HEK293T (cell line): ENCODE measurements around the gene TXNRD1.

Source experiments
- CTCF ChIA-PET: fragments of 350-600 bp; formaldehyde crosslinking; extraction: SDS; loops from one replicate; lab custom pipeline; 2021; ENCODE audit warnings: antibody characterized with exemption, inconsistent platforms; lab: Yijun Ruan, JAX
- POLR2A ChIA-PET: fragments of 350-600 bp; formaldehyde crosslinking; extraction: SDS; loops from one replicate; lab custom pipeline; 2020; ENCODE audit warnings: antibody characterized with exemption, inconsistent platforms; lab: Yijun Ruan, JAX
- DNase-seq: peaks from one replicate; pipeline ENCODE4 v3.0.0; 2012; ENCODE audit warnings: mixed read lengths; ENCODE audit errors: extremely low spot score
- ARNT ChIP-seq: fragments of 450-650 bp; IDR thresholded peaks from 2 replicates; pipeline ENCODE4 v1.6.1; 2017; ENCODE audit warnings: mild to moderate bottlenecking
- BHLHE40 ChIP-seq: fragments of 450-650 bp; IDR thresholded peaks from 2 replicates; pipeline ENCODE4 v1.6.1; 2016; ENCODE audit warnings: mild to moderate bottlenecking, moderate library complexity, borderline replicate concordance
- CTBP1 ChIP-seq: fragments of 450-650 bp; IDR thresholded peaks from 2 replicates; pipeline ENCODE4 v1.6.1; 2016; ENCODE audit warnings: borderline replicate concordance
- ELF4 ChIP-seq: fragments of 450-650 bp; IDR thresholded peaks from 2 replicates; pipeline ENCODE4 v1.6.1; 2017; ENCODE audit warnings: antibody characterized with exemption
- FOXA1 ChIP-seq: fragments of 450-650 bp; IDR thresholded peaks from 2 replicates; pipeline ENCODE4 v1.6.1; 2016; ENCODE audit warnings: mild to moderate bottlenecking
- FOXK2 ChIP-seq: fragments of 450-650 bp; IDR thresholded peaks from 2 replicates; pipeline ENCODE4 v1.6.1; 2016; ENCODE audit warnings: mild to moderate bottlenecking
- FOXM1 ChIP-seq: fragments of 450-650 bp; IDR thresholded peaks from 2 replicates; pipeline ENCODE4 v1.6.1; 2017; ENCODE audit warnings: mild to moderate bottlenecking, borderline replicate concordance
- HDGF ChIP-seq: fragments of 450-650 bp; IDR thresholded peaks from 2 replicates; pipeline ENCODE4 v1.6.1; 2017; ENCODE audit warnings: antibody characterized with exemption, borderline replicate concordance
- L3MBTL2 ChIP-seq: fragments of 450-650 bp; conservative IDR thresholded peaks from 2 replicates; pipeline ENCODE4 v1.6.1; 2016; ENCODE audit warnings: mild to moderate bottlenecking
- LEF1 ChIP-seq: fragments of 450-650 bp; IDR thresholded peaks from 2 replicates; pipeline ENCODE4 v1.6.1; 2017; ENCODE audit warnings: mild to moderate bottlenecking, borderline replicate concordance
- NFRKB ChIP-seq: fragments of 450-650 bp; IDR thresholded peaks from 2 replicates; pipeline ENCODE4 v1.6.1; 2016; ENCODE audit warnings: mild to moderate bottlenecking, moderate library complexity
- SP1 ChIP-seq: fragments of 450-650 bp; IDR thresholded peaks from 2 replicates; pipeline ENCODE4 v1.6.1; 2017
- SUZ12 ChIP-seq: fragments of 450-650 bp; IDR thresholded peaks from 2 replicates; pipeline ENCODE4 v1.6.1; 2016; ENCODE audit warnings: mild to moderate bottlenecking
- TARDBP ChIP-seq: fragments of 450-650 bp; IDR thresholded peaks from 2 replicates; pipeline ENCODE4 v1.6.1; 2016
- ZNF384 ChIP-seq: fragments of 450-650 bp; IDR thresholded peaks from 2 replicates; pipeline ENCODE4 v1.6.1; 2016
- TF ChIP-seq, protein P1 (sequence below): fragments of 450-650 bp; IDR thresholded peaks from 2 replicates; pipeline ENCODE4 v1.6.1; 2016

The TXNRD1 gene

DNA sequence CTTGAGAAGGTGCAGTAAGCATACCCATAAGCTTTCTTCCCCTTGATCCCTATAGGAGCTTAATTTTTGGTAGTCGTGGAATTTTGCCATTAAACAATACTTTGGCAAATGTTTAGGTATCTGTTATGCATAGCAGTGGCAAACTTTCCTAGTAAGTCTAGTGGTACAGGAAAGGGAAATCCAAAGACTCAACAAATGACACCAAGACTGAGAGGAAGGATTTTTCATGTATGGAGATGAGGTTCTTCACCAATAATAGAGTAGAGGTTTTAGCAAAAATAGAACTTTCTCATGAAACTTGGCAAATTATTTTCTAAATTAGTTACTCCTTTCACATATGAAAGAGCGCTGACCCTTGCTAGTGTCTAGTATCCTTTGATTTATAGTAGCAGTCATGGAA, 90.8 kb downstream of the TXNRD1 start:
- ChIA-PET POLR2A (no interaction called here), CTCF (interaction anchor here (1.4 kb wide), 1 partner anchor 10 kb away, joined by 3 read pairs; no protein-coding TSS in a partner anchor)
- no peak for DNase-seq
- TF ChIP-seq SP1, result no peak
- no peak for TF ChIP-seq HDGF
- no peak for TF ChIP-seq ZNF384
- TF ChIP-seq FOXA1, result no peak

DNA sequence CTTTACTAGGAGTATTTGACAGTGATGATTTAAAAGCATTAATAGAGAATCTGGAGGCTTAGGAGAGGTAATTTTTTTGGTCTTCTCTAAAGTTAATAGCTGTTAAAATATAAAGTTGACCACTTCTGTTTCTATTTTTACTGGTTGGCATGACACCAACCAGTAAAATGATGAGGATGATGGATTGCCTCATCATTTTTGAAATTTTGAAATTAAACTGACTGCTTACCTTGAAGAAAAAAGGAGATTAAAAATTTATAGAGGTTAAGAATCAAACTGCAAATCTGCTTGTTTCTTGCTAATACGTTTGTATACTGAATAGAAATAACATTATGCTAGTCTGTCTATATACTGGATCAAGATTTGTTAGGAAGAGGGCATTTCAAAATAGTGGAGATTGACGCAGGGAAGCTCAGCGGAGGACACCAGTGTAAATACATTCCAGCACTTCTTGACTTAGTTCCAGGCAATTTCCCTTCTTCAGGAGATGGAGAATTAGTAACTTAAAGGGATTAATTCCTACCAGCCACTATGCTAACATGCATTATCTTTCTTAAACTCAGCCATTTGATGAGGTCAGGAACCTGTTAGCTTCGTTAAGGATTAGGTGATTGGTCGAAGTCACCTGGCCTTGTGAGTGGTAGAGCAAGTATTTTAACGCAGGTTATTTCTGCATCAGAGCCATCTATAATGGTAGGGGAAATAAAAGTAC, 91.5 kb downstream of the TXNRD1 start:
- CTCF ChIA-PET, result interaction anchor here (0.6 to 1.4 kb wide), 2 partner anchors 11 to 758 kb away, joined by 3 read pairs; no protein-coding TSS in a partner anchor
- TF ChIP-seq TARDBP, result no peak
- no peak for TF ChIP-seq FOXK2
- TF ChIP-seq ELF4, result no peak
- no peak for TF ChIP-seq BHLHE40
- TF ChIP-seq NFRKB, result no peak
- no peak for TF ChIP-seq ARNT
- no peak for TF ChIP-seq CTBP1
- no peak for TF ChIP-seq L3MBTL2
- no peak for TF ChIP-seq FOXA1
- TF ChIP-seq HDGF, result no peak
- no peak for TF ChIP-seq LEF1
- no peak for TF ChIP-seq FOXM1
- TF ChIP-seq, protein P1, sequence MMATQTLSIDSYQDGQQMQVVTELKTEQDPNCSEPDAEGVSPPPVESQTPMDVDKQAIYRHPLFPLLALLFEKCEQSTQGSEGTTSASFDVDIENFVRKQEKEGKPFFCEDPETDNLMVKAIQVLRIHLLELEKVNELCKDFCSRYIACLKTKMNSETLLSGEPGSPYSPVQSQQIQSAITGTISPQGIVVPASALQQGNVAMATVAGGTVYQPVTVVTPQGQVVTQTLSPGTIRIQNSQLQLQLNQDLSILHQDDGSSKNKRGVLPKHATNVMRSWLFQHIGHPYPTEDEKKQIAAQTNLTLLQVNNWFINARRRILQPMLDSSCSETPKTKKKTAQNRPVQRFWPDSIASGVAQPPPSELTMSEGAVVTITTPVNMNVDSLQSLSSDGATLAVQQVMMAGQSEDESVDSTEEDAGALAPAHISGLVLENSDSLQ, result no peak
- TF ChIP-seq SP1, result no peak
- TF ChIP-seq ZNF384, result no peak
- TF ChIP-seq SUZ12, result no peak
- POLR2A ChIA-PET, result interaction anchor here (0.7 kb wide), 1 partner anchor 32 kb away, joined by 3 read pairs; no protein-coding TSS in a partner anchor
- no peak for DNase-seq

DNA sequence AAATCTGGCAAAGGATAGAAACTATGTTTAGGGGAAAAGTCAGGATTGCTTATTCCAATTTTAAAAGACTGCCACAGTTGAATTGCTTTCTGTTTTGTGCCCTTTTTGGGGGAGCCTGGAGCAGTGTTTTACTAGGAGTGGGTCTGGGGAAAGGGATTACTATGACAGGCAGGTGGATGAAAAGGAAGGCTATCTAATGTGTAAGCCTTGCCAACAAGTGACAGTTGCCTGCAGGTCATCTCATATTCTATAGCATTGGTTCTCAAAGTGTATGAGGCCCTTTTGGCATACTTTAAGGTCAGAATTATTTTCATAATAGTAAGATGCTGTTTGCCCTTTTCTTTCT, 92.0 kb downstream of the TXNRD1 start:
- no peak for TF ChIP-seq SUZ12
- TF ChIP-seq ZNF384, result no peak
- no peak for TF ChIP-seq SP1
- TF ChIP-seq ARNT, result no peak
- no peak for TF ChIP-seq LEF1
- TF ChIP-seq ELF4, result no peak
- no peak for TF ChIP-seq BHLHE40
- CTCF ChIA-PET, result interaction anchor here (1.4 kb wide), 1 partner anchor 12 kb away, joined by 3 read pairs; no protein-coding TSS in a partner anchor
- no peak for DNase-seq
- POLR2A ChIA-PET, result interaction anchor here (0.7 kb wide), 1 partner anchor 31 kb away, joined by 3 read pairs; no protein-coding TSS in a partner anchor

DNA sequence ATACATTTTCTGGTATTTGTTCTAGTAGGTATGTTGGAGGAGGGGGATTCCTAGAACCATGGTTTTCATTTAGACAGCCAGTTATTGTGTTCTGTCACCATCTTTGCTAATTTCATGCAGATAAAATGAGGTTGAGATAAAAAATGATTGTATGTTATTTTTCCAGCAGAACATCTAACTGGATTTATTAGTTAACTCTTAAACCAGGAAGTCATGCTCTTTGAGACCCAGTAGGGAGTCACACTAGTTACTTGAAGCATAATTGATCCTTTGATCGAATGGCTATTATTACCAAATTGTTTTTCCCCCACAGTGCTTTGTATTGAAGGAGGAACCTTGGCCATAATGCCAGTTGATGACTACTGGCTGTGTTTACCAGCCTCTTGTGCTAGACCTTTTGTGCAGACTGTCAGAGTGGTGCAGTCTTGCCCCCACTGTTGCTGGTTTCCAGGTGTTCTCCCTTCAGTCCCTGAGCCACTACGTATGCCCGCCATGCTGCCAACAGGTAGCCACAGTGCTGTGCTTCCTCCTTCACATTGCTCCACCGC, 93.9 kb downstream of the TXNRD1 start:
- CTCF ChIA-PET, result interaction anchor here (0.6 to 0.7 kb wide), 2 partner anchors 13 to 391 kb away, joined by 3 to 4 read pairs; no protein-coding TSS in a partner anchor
- TF ChIP-seq ELF4, result no peak
- TF ChIP-seq NFRKB, result no peak
- no peak for TF ChIP-seq L3MBTL2
- no peak for TF ChIP-seq HDGF
- TF ChIP-seq ARNT, result no peak
- no peak for TF ChIP-seq FOXA1
- DNase-seq, result no peak
- POLR2A ChIA-PET, result no interaction called here

DNA sequence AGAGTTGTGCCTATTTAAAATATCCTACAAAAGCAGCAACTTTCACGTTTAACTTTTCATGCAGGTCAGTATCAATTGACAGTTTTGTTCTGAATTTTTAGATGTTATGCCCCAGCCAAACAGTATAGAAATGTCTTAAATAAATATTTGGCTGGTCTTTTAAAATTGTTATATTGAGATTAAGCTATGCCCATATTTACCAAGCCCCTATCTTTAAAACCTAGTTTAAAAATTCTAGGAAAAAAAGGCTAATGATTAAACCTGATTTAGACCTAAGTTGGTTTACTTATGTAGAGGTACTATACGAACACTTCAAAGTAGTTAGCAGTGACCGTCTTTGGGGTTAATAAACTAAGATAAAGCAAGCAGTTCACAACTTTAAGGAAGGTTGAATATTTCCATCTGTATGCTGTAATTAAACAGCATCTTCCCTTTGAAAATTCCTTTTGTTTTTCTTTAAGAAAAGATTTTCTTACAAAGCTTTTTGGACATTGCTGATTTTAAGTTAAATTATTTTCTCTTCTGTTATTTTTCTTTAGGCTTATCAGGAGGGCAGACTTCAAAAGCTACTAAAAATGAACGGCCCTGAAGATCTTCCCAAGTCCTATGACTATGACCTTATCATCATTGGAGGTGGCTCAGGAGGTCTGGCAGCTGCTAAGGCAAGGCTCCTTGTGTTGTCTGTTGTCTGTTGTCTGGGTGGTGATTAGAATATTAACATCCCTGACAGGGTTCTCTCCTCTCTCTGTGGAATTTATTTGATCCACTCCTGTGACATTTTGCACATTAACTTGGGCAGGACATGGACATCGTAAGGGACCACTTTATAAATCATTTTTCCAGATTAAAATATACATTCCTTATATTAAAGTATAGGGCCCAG, 95.4 kb downstream of the TXNRD1 start:
- no peak for DNase-seq
- TF ChIP-seq CTBP1, result no peak
- no peak for TF ChIP-seq SUZ12
- no peak for TF ChIP-seq L3MBTL2
- no peak for TF ChIP-seq BHLHE40
- no peak for TF ChIP-seq FOXA1
- ChIA-PET CTCF (no interaction called here), POLR2A (no interaction called here)

DNA sequence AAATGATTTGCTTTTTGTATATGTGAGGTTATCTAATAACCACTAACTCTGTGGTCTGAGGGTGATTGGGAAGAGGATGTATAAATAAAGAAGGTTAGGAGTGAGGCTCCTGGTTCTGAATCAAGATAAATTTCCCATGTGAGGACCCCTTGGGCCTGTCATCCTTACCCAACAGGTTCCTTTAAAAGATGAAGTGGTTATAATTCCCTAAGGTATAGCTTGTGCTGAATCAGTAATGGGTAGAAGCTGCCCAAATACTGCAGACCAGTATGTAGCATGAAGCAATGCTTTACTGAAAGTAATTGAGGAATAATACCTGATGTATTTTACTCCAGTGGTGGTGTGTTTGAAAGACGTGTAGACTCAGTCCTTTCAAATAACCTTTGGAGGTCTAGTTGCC, 96.6 kb downstream of the TXNRD1 start:
- TF ChIP-seq ELF4 (no peak), FOXK2 (no peak), SUZ12 (no peak), ARNT (no peak), L3MBTL2 (no peak)
- ChIA-PET CTCF (no interaction called here), POLR2A (no interaction called here)
- no peak for DNase-seq

DNA sequence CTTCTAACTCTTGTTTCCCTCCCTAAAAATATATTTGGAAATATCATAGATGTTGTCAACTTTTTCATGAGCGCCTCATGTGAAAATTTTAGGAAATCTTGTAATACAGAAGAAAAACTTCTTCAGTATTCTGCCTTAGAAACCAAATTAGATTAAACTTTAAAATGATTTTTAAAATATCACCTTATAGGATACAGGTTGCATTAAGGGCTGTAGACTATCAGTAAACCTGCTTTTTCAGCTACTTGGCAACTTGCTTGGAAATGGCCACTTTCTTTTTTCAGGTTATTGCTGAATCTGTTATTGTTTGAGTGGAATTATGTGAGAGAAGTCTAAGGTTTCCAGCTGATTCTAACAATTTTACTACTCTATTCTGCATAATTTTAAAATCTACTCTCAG, 97.1 kb downstream of the TXNRD1 start:
- TF ChIP-seq FOXA1, result no peak
- no peak for TF ChIP-seq FOXM1
- no peak for TF ChIP-seq BHLHE40
- TF ChIP-seq LEF1, result no peak
- no peak for TF ChIP-seq HDGF
- TF ChIP-seq, protein P1, result no peak
- no peak for TF ChIP-seq ZNF384
- TF ChIP-seq NFRKB, result no peak
- no peak for TF ChIP-seq TARDBP
- no peak for TF ChIP-seq SP1
- TF ChIP-seq ARNT, result no peak
- TF ChIP-seq L3MBTL2, result no peak
- no peak for TF ChIP-seq FOXK2
- TF ChIP-seq ELF4, result no peak
- TF ChIP-seq CTBP1, result no peak
- TF ChIP-seq SUZ12, result no peak
- ChIA-PET CTCF (no interaction called here), POLR2A (no interaction called here)
- no peak for DNase-seq
